DND-41 (cell line): Measurements from ENCODE around the gene SERPINA12.

ENCODE experiments used
- ATAC-seq: fragments of 200-7000 bp; cut with Tn5 transposase; 3 replicates; pipeline ENCODE4 v1.9.1; 2021; ENCODE audit warnings: low read depth; ENCODE audit not compliant: insufficient read depth
- DNase-seq: peaks from one replicate; pipeline ENCODE4 v3.0.0-alpha.2; 2020
- H2AFZ ChIP-seq: 2 replicates; pipeline ENCODE4 v1.6.0; 2012; ENCODE audit warnings: low read depth, low read length
- H3K27ac ChIP-seq: 2 replicates; pipeline ENCODE4 v1.5.1; 2012; ENCODE audit warnings: low read length, inconsistent platforms
- H3K27me3 ChIP-seq: fragments of 200-600 bp; sonication (generic); 2 replicates; pipeline ENCODE4 v1.6.0; 2012; ENCODE audit warnings: low read length, mild to moderate bottlenecking, inconsistent platforms; ENCODE audit not compliant: insufficient read depth, poor library complexity
- H3K36me3 ChIP-seq: 2 replicates; pipeline ENCODE4 v1.5.1; 2012; ENCODE audit warnings: low read length, inconsistent platforms; ENCODE audit not compliant: insufficient read depth
- H3K4me1 ChIP-seq: 2 replicates; pipeline ENCODE4 v1.5.1; 2012; ENCODE audit warnings: mild to moderate bottlenecking, low read length; ENCODE audit not compliant: insufficient read depth
- H3K4me2 ChIP-seq: 2 replicates; pipeline ENCODE4 v1.6.0; 2012; ENCODE audit warnings: mild to moderate bottlenecking, moderate library complexity, low read length, inconsistent platforms; ENCODE audit not compliant: insufficient read depth
- H3K4me3 ChIP-seq, 2 experiments: fragments of 200-600 bp in 1 of 2; shearing (Covaris generic) in 1 of 2; 2 replicates each; pipeline ENCODE4 v1.5.1; 2012 to 2016; ENCODE audit warnings: inconsistent platforms in 2 of 2, low read length in 2 of 2, mild to moderate bottlenecking in 2 of 2, low read depth in 1 of 2, moderate library complexity in 1 of 2
- H3K79me2 ChIP-seq: 2 replicates; pipeline ENCODE4 v1.6.0; 2012; ENCODE audit warnings: low read length, inconsistent platforms; ENCODE audit not compliant: insufficient read depth
- H3K9ac ChIP-seq: 2 replicates; pipeline ENCODE4 v1.6.0; 2012; ENCODE audit warnings: low read depth, mild to moderate bottlenecking, inconsistent platforms, low read length, moderate library complexity
- H3K9me3 ChIP-seq: 2 replicates; pipeline ENCODE4 v1.5.1; 2012; ENCODE audit warnings: low read length, moderate library complexity, mild to moderate bottlenecking, inconsistent platforms; ENCODE audit not compliant: insufficient read depth, severe bottlenecking
- H4K20me1 ChIP-seq: 2 replicates; pipeline ENCODE4 v1.6.0; 2012; ENCODE audit warnings: low read length; ENCODE audit not compliant: insufficient read depth
- CTCF ChIP-seq: IDR thresholded peaks from 2 replicates; pipeline ENCODE4 v1.5.1; 2012; ENCODE audit warnings: borderline replicate concordance, low read length, moderate library complexity, mild to moderate bottlenecking; ENCODE audit not compliant: poor library complexity, severe bottlenecking; ENCODE audit errors: extremely low read depth
- EZH2 ChIP-seq: IDR thresholded peaks from 3 replicates; pipeline ENCODE4 v1.6.1; 2012; ENCODE audit warnings: borderline replicate concordance, low read depth, mild to moderate bottlenecking, moderate library complexity, low read length, inconsistent platforms; ENCODE audit not compliant: severe bottlenecking

Gene SERPINA12

GRCh38 chr14:94447206-94447605, 62.1 kb downstream of the SERPINA12 start:
- no peaks in the 10 kb centered on the region for H3K79me2 ChIP-seq
- no peak for TF ChIP-seq CTCF
- no peak for TF ChIP-seq EZH2
- H4K20me1 ChIP-seq = no peaks in the 10 kb centered on the region
- no peak overlapping the region for H3K9ac ChIP-seq
- peaks cover 16% of the 10 kb centered on the region for H3K27me3 ChIP-seq
- no peak overlapping the region for H3K27ac ChIP-seq
- H3K4me1 ChIP-seq = no peaks in the 10 kb centered on the region
- no peak overlapping the region for H3K4me2 ChIP-seq
- H3K9me3 ChIP-seq = no peaks in the 10 kb centered on the region
- no peaks in the 10 kb centered on the region for H3K36me3 ChIP-seq
- no peak overlapping the region for H3K4me3 ChIP-seq
- ATAC-seq (no peak), DNase-seq (no peak)
- no peak overlapping the region for H2AFZ ChIP-seq

GRCh38 chr14:94446126-94446525, 63.1 kb downstream of the SERPINA12 start:
- H3K9ac ChIP-seq = no peak overlapping the region
- H3K4me1 ChIP-seq = no peaks in the 10 kb centered on the region
- DNase-seq (no peak), ATAC-seq (no peak)
- H3K36me3 ChIP-seq = no peaks in the 10 kb centered on the region
- H3K79me2 ChIP-seq = no peaks in the 10 kb centered on the region
- no peak overlapping the region for H3K4me2 ChIP-seq
- TF ChIP-seq CTCF (no peak), EZH2 (no peak)
- no peaks in the 10 kb centered on the region for H4K20me1 ChIP-seq
- no peak overlapping the region for H3K4me3 ChIP-seq
- peaks cover 6% of the 10 kb centered on the region for H3K27me3 ChIP-seq
- H2AFZ ChIP-seq = no peak overlapping the region
- no peak overlapping the region for H3K27ac ChIP-seq
- H3K9me3 ChIP-seq = no peaks in the 10 kb centered on the region

GRCh38 chr14:94445003-94445402, 64.3 kb downstream of the SERPINA12 start:
- Histone ChIP-seq H3K27me3 (no peaks in the 10 kb centered on the region), H3K36me3 (no peaks in the 10 kb centered on the region), H3K4me2 (no peak overlapping the region), H3K4me1 (no peaks in the 10 kb centered on the region), H3K27ac (no peak overlapping the region), H3K9ac (no peak overlapping the region), H4K20me1 (no peaks in the 10 kb centered on the region), H3K79me2 (no peaks in the 10 kb centered on the region), H3K9me3 (no peaks in the 10 kb centered on the region), H2AFZ (no peak overlapping the region), H3K4me3 (no peak overlapping the region)
- no peak for ATAC-seq
- no peak for DNase-seq
- TF ChIP-seq CTCF (no peak), EZH2 (no peak)

GRCh38 chr14:94441531-94442205, 67.6 kb downstream of the SERPINA12 start:
- H2AFZ ChIP-seq = no peak overlapping the region
- DNase-seq (no peak), ATAC-seq (no peak)
- H3K79me2 ChIP-seq = no peaks in the 10 kb centered on the region
- H3K4me2 ChIP-seq = no peak overlapping the region
- H3K9me3 ChIP-seq = no peaks in the 10 kb centered on the region
- no peak for TF ChIP-seq EZH2
- no peak for TF ChIP-seq CTCF
- H3K4me1 ChIP-seq = no peaks in the 10 kb centered on the region
- H3K27ac ChIP-seq = no peak overlapping the region
- H3K4me3 ChIP-seq = no peak overlapping the region
- H4K20me1 ChIP-seq = no peaks in the 10 kb centered on the region
- no peak overlapping the region for H3K9ac ChIP-seq
- no peaks in the 10 kb centered on the region for H3K27me3 ChIP-seq
- H3K36me3 ChIP-seq = no peaks in the 10 kb centered on the region
